ENCODE data around the gene C9orf85.
"Not testable (repeated sequence)": the region's sequence is repeated elsewhere in the genome, so short reads cannot be mapped to it uniquely, and the experiment has no call there.

The C9orf85 gene, protein sequence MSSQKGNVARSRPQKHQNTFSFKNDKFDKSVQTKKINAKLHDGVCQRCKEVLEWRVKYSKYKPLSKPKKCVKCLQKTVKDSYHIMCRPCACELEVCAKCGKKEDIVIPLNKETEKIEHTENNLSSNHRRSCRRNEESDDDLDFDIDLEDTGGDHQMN

DNA sequence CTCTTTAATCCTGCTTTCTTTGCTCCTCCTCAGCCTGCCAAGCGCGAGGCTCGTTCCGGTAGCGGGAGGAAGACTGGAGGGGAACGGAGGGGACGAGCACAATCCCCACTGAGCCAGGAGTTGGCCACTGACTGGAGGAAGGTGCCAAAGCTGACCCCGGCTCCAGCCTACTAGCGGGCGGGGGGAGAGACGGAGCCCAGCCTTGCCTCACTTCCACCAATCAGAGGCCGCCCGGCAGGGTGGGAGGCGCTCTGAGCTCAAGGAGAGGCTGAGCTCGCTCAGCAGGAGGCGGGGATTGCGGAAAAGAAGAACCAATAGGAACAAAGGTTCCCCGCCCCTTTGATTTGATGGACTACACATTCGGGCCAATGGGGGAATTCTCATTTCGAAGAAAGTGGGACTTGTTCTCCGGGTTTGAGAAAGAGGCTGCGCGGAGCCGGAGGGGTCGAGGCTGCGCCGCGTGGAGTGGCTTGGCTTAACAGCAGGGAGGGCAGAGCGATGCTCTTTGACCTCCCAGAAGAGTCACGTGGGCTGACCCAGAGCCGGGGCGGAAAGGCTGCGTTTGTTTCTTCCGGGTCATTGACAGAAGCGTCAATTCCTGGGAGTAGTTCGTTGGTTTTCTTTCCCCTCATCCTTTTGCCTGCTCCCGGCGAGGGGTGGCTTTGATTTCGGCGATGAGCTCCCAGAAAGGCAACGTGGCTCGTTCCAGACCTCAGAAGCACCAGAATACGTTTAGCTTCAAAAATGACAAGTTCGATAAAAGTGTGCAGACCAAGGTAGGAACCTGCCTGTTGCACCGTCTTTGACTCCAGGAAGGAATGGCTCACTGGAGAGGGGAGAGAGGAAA is at the start of gene C9orf85, which contains the start of gene ABHD17B:
Gene C9orf85, plus strand, starts transcription at position 579 of the 847 bp plus-strand sequence. Its CDS starts 96 bp downstream, at position 675.
Gene ABHD17B, minus strand, starts transcription at position 133 of the 847 bp plus-strand sequence. CDS start 36,113 bp downstream, outside the sequence.
- peak; percentile 98 for DNase-seq (ENCODE audit: low spot score)

DNA sequence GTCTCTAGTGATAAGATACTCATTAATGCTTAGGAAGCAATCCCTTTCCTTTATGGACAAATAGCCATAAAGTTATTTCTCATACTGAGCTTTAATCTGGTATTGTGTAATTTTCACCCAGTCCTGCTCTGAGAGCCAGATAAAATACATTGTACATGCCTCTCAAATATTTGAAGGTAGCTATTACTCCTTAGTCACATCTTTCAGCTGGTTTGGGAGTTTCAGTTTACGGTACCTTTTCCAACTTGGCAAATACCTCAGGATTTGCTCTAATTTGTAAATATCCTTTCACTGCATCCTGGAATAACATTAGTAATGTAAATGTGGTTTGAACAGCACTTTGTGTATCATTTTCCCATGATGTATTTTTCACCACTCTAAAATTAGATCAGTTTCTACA is 47.8 kb upstream of the C9orf85 start:
- no peak for DNase-seq (ENCODE audit: low spot score)

GRCh38 chr9:71875345-71875744 is 36.1 kb upstream of the C9orf85 start:
- DNase-seq (ENCODE audit: low spot score) = no peak

DNA sequence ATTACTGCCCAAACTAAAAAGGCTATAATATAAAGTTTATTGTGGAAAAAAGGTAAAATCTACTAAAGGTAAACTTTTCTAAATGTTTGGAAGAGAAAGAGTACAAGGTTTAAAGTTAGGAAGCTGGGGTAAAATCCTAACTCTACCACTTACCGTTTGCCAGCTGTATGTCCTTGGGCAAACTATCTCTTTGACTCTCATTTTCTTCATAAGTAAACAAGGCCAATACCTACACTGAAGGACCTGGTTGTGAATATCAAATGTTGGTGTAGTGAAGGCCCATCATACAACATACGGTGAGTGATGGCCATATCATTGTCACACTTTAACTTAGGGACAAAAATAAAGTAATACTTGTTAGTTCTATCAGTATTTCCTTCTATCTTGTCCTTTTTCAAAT is 35.3 kb upstream of the C9orf85 start:
- no peak for DNase-seq (ENCODE audit: low spot score)

GRCh38 chr9:71876829-71877228 is 34.6 kb upstream of the C9orf85 start:
- no peak for DNase-seq (ENCODE audit: low spot score)

DNA sequence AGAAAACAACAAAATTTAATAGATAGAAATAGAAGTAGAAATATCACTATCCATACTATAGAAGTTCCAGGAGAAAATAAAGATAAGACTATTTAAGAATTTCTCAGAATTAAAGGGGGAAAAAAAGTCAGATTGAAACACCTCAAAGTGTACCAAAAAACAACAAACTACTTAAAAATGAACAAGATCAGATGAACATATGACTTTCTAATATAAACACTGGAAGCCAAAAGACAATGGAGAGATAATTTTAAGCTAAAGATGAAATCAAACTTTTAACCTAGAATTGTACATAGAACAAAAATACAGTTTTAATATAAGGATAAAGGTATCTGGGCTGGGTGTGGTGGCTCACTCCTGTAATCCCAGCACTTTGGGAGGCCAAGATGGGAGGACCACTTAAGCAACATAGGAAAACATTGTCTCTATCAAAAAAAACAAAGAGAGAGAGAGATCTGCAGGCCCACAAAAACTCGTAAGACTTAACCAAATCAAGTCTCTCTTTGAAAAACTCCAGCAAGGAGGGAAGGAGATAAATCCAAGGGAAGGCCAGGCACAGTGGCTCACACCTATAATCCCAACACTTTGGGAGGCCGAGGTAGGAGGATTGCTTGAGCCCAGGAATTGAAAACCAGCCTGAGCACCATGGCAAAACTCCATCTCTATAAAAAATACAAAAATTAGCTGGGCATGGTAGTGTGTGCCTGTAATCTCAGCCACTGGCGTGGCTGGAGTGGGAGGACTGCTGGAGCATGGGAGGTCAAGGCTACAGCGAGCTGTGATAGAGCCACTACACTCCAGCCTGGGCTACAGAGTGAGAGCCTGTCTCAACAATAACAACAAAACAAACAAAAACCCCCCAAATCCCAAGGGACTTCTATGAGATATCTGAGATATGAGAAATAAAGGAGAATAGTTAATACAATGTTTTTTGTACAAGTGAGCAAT is 32.8 kb upstream of the C9orf85 start:
- no peak for DNase-seq (ENCODE audit: low spot score)

DNA sequence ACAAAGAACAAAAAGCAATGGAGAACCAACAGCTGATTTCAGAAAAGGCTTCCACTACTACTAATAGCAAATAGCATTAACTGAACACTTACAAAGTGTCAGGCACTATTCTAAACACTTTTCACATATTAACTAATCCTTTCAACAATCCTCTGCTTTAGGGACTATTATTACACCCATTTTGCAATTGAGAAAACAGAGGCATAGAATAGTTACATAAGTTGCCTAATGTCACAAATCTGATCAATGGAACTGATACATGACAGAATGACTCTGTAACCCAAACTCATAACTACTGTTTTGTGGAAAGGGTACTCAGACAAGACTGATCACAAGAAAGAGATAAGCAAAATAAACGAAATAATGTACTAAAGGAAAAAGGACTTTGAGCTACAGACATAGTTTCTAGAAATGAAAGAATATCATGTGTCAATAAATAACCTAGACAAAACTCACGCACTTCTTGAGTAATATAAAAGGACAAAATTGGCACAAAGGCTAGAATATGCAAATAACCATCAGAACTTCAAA is 31.7 kb upstream of the C9orf85 start:
- no peak for DNase-seq (ENCODE audit: low spot score)

DNA sequence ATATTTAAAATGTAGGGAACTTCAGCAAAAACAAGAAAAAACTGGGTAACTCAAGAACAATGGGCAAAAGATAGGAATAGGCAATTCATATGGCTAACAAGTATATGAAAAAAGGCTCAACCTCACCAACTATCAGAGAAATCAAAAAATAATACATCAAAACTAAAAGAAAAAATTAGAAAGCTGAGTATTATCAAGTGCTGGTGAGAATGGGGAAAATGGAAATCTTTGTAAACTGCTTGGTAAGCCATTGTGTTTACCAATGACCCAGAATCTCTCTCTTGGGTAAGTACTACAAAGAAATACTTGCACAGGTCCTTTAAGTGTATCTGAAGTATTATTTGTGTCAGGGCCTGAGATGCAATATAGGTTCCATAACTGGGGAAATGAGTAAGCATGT is 27.4 kb upstream of the C9orf85 start:
- DNase-seq (ENCODE audit: low spot score) = no peak

DNA sequence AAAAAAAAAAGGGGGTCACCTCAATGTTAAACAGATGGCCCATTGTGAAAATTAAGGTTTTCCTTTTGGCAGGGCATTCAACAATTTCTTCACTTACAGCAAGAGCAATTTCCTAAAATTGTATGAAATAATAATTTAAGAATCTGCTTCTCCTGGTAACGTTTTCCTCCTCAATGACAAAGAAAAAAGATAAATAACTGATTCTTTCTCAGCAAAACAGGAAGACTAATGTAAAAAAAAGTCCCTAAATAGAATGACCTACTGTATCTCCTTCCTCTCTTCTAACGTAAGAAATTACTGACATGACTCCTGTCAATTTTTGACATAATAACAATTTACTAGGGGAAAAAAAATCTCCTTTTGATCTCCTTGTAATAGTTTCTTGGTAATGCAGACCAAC is 26.0 kb upstream of the C9orf85 start:
- DNase-seq (ENCODE audit: low spot score) = no peak

DNA sequence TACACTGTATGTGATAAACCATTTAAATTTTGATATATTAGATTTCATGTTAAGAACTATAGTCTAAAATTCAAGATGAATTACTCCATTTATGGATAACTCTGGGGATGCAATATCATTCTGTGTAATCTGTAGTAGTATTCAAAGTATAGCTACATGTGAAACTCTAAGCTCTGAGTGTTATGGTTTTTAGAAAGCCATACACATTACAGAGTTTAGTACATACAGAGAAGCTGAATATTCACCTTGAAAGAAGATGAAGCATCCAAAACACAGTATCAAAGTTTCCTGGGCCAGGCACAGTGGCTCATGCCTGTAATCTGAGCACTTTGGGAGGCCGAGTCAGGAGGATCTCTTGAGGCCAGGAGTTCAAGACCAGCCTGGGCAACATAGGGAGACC is 25.4 kb upstream of the C9orf85 start:
- no peak for DNase-seq (ENCODE audit: low spot score)

DNA sequence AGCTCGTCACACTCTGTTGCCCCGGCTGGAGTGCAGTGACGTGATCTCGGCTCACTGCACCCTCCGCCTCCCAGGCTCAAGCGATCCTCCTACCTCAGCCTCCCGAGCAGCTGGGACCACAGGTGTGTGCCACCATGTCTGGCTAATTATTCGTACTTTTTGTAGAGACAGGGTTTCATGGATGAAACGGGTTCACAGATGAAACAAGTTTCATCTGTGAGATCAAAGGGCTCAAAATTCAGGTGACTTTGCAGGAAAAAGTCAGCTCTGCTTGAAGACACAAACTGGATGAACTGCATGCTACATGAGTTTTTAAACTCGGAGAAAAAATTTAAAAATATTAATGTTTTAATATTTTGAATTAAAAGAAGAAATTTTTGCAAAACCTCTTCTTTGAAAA is 24.9 kb upstream of the C9orf85 start:
- DNase-seq (ENCODE audit: low spot score) = no peak

- DNase-seq (ENCODE audit: low spot score) = no peak
Measured at GRCh38 chr9:71887362-71887761, 24.1 kb upstream of the C9orf85 start.

DNA sequence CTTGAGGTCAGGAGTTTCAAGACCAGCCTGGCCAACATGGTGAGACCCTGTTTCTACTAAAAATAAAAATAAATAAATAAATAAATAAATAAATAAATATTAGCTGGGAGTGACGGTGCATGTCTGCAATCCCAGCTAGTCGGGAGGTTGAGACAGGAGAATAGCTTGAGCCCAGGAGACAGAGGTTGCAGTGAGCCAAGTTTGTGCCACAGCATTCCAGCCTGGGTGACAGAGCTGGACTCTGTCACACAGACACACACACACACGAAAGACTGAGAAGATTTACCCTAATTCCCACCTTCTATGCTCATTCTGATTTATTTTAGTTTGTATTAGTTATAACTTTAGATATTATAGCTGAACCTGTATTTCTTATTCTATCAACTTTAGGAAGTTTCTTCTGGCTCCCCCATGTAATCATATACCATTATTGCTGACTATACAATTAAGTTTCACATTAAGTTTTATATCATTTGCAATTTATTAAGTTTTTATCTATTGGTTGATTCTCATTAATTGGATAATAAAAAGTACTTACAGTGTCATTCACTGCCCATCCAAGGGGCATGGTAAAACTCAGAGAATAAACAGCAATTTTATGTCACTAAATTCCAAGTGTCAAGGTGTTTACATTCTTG is 21.3 kb upstream of the C9orf85 start:
- DNase-seq (ENCODE audit: low spot score) = no peak

- no peak for DNase-seq (ENCODE audit: low spot score)
Measured at GRCh38 chr9:71891557-71892189, 19.8 kb upstream of the C9orf85 start.

DNA sequence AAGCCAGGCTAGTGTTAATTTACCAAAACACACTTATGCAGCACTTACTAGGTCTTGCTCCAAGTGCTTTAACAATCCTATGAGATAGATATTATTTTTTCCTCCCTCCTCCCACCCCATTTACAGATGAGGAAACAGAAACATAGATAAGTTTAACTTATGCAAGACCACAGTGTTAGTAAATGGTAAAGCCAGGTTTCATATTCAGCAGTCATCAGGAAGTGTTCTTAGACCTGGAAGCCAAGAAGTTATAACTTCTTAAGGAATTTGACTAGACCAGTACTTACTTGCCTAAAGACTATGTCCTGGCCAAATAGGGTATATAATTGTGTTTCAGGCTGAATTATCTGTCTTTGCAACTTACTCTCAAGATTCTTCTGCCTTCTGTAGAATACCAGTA is 16.3 kb upstream of the C9orf85 start:
- no peak for DNase-seq (ENCODE audit: low spot score)

- no peak for DNase-seq (ENCODE audit: low spot score)
Measured at GRCh38 chr9:71895955-71896354, 15.5 kb upstream of the C9orf85 start.

GRCh38 chr9:71896761-71897160 is 14.7 kb upstream of the C9orf85 start:
- DNase-seq (ENCODE audit: low spot score) = no peak

DNA sequence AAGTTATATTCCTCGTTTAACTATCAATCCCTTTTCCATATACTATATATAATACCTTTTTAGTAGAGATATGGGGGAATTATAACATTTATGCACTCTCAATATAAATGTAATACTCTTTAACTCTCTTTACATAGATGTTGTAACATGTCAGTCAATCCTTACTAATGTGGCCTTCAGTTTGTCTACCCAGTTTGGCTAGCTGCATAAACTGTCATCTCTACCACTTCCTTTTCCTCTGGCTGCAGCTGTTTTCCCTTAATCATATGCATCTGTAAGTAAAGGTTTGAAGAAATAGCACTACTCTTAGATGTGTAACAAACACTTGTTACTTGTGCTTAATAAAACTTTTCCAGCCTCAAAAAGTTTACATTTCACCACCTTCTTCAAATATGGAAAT is 13.9 kb upstream of the C9orf85 start:
- no peak for DNase-seq (ENCODE audit: low spot score)

- not testable (repeated sequence) for DNase-seq (ENCODE audit: low spot score)
Measured at GRCh38 chr9:71898756-71899155, 12.7 kb upstream of the C9orf85 start.

DNA sequence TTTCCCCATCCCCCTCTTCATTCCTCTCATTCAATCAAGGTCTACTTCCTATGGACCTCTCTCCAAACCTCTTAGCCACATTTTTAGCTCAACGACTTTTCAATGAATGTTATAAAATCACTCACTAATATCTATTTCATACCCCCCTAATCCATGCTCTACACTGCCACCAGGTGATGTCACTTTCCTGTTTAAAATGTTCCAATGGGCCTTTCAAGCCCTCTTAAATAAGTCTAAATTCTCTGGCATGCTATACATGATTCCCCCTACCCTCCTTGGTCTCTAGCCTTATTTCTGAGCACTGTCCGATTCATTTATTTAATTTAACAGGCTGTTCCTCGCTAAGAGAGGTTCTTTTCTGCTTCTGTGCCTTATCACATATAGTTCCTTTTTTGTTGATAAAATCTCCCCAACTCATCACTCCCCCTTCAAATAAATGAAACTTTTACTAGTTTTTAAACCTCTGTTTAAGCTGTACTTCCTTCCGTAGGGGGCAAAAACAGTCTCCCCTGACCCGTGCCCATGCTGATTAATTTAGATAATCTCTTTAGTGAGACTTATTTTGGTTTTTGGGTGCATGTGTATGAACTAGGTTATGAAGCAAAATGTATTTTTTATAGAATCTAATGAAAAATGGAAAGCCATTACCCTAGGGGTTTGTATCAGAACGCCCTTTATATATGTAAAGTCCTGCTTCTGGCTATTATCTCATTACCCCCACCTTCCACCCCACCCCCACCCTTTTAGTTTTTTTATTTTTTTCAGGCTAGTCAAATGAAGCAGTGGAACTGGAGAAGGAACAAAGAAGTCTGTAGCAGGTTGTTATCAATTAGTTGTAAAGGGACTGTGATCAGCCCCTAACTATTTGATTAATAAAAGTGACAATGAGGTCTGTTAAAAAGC is 9.5 kb upstream of the C9orf85 start:
- no peak for DNase-seq (ENCODE audit: low spot score)
